Measurements from ENCODE around the gene PPP4R3B.

PPP4R3B gene

DNA sequence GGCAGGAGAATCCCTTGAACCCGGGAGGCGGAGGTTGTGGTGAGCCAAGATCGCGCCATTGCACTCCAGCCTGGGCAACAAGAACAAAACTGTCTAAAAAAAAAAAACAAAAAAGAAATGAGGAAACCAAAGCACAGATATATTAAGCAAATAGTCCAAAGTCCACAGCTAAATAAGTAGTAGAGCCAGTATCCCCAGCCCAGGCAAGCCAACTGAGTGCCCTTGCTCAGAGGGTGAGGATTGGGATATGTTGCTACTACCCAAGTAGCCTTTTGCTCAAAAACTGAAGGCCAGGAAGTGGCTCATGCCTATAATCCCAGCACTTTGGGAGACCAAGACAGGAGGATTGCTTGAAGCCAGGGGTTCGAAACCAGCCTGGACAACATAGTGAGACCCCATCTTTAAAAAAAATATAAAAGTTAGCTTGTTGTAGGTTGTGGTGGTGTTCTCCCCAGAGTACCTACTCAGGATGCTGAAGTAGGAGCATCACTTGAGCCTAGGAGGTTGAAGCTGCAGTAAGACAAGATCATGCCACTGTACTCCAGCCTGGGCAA, 92.5 kb downstream of the PPP4R3B start:
- DNase-seq (ENCODE audit: insufficient read length, low spot score) (no peak), FAIRE-seq (no peak)

DNA sequence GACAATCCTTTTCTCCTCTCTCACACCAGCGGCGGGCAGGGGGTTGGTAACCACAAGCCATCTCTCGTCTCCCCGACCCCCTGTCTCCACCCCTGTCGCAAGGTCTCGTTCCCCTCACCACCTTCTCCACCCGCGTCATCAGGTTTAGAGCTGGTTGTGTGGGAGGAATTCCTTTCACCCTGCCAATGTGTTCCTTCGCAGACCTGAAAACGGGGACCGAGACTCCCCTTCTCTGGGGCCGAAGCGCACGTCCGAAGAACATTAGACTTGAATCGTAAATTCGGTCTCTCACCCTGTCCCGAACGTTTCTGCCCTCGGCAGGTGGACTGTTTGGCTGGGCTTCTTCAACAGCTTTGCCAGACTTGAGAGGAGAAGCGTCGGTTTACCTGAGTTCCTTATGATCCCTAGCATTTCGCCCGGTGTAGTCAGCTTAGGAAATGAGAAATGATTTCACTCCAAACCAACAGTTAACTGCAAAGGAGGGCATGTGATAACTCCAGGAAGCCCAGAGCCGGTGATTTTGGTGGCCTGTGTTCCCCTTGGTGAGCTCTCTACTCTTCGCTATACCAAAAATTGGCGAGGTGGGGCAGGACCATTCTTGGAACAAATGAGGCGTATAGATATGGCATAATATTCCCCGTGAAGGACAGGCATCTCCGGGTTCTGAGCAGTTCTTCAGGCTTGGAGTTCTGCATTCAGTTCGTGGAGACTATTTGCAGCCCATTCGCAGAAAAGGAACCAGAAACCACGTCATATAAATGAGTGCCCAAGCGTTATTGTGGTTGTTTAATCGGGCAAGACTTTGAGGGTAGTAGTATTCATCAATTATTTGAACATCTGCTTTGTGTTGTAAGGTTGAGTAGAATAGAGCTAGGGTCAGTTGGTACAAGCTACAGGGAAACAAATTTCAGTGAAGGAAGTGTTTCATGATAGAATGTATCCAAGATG, 97.2 kb downstream of the PPP4R3B start:
- DNase-seq (ENCODE audit: insufficient read length, low spot score) (no peak), FAIRE-seq (peak; percentile 82)

- FAIRE-seq: peak; percentile 62
- no peak for DNase-seq (ENCODE audit: insufficient read length, low spot score)
These were observed 98.6 kb downstream of the PPP4R3B start for GRCh38 chr2:55518841-55519165.

DNA sequence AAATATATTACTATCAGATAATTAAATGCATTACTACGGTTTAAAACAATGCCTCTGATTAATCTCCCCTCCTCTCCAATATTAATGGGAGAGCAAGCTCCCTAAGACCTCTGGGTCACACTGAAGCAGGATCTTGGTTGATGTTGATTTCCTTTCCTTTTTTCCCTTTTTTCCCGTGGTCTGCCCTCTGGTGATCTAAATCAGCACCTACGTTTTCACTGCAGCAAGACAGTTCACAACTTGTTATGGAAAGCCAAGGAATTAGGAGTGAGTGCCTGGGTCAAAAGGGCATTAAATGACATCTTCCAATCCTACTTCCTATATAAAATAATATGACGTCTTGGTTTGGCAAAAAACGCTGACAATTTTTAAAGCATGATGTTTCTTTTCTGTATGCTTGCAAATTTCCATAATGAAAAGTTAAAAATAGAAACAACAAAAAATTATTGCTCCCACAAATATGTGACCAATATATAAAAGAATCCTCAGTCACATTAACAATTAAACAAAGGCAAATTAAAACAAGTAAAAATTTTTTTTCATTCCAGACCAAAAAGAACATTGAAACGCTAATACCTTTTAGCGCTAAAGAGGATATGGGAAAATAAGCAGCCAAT, 105.8 kb downstream of the PPP4R3B start:
- DNase-seq (ENCODE audit: insufficient read length, low spot score): no peak
- FAIRE-seq: no peak

DNA sequence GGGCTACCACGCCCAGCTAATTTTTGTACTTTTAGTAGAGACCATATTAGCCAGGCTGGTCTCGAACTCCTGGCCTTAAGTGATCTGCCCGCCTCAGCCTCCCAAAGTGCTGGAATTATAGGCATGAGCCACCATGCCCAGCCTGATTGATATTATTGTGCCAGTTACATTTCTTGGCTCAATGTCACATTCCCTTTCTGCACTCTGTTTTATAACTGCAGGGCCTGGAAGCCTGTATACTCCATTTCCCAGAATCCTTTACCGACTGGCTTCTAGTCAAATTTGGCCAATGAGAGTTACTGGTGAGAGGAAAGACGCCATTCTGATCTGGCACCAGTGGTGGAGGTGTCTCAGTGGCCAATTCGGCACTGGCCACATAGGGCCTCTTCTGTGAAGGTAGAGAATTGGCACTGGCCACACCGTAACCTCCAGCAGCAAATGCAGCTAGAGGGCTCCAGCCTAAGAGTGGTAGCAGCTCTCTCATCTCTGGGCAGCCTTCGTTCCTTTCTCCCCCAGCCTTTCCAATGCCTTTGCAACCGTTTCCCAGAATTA, 114.8 kb downstream of the PPP4R3B start:
- FAIRE-seq: no peak
- no peak for DNase-seq (ENCODE audit: insufficient read length, low spot score)

DNA sequence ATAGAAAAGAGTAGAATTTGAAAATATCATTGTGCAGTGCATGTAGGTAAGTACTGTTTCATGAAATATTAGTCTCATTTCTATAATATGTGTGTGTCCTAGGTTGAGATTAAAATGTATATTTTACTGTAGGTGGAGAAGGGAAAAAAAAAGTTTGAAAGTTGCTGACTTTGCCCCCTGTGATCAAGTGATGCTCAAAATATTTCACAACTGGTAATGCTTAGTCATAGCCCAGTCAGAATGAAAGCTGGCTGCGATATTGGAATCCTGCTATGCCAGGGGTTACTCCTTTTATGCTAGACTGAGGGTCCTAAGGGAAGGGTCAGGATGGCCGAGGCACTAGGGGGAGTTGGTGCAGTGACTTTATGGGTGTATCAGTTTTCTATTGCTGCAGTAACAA, 117.4 kb downstream of the PPP4R3B start:
- DNase-seq (ENCODE audit: insufficient read length, low spot score) (no peak), FAIRE-seq (no peak)

DNA sequence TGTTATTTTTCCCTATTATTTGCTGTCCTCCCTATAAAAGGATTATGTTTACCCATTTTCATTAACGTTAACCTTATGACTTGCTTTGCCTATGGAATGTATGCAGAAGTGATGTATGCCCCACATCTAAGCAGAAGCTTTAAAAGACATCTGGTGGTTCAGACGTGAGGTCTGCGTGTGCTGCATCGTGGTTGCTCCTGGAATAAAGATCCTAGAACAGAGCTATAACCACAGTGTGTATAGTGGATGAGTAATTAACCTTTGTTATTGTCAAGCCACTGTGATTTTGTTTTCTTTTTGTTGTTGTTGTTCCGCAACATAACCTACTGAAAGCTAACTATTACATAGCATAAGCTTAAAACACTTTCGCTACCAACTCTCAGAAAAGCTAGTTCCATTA, 118.8 kb downstream of the PPP4R3B start:
- DNase-seq (ENCODE audit: insufficient read length, low spot score) (no peak), FAIRE-seq (no peak)

All from GM19239 (cell line).